Endothelial cell of umbilical vein (primary cell): ENCODE data around the gene CHCHD3.

Source experiments
- EZH2 ChIP-seq: IDR thresholded peaks from 2 replicates; pipeline ENCODE4 v1.6.1; 2012; ENCODE audit warnings: borderline replicate concordance, low read depth, mild to moderate bottlenecking, moderate library complexity, low read length, inconsistent platforms; ENCODE audit not compliant: severe bottlenecking
- FOS ChIP-seq: IDR thresholded peaks from 2 replicates; pipeline ENCODE4 v1.6.1; 2011; ENCODE audit warnings: mild to moderate bottlenecking, low read length, moderate library complexity, borderline replicate concordance; ENCODE audit not compliant: insufficient read depth
- GATA2 ChIP-seq: IDR thresholded peaks from 2 replicates; pipeline ENCODE4 v1.7.0; 2011; ENCODE audit warnings: low read depth, mild to moderate bottlenecking, moderate library complexity, mixed read lengths, low read length; ENCODE audit not compliant: insufficient read length, insufficient read depth
- JUN ChIP-seq: IDR thresholded peaks from 2 replicates; pipeline ENCODE4 v1.6.1; 2011; ENCODE audit warnings: borderline replicate concordance, low read depth; ENCODE audit not compliant: insufficient read length, insufficient read depth
- POLR2A ChIP-seq: IDR thresholded peaks from 2 replicates; pipeline ENCODE4 v1.6.1; 2012; ENCODE audit warnings: low read depth, mild to moderate bottlenecking, control low read depth, low read length
- POLR2AphosphoS5 ChIP-seq: IDR thresholded peaks from 2 replicates; pipeline ENCODE4 v1.6.1; 2012; ENCODE audit warnings: low read depth, mild to moderate bottlenecking, control low read depth, low read length, moderate library complexity; ENCODE audit not compliant: insufficient read depth
- TF ChIP-seq, protein P1 (sequence below): IDR thresholded peaks from 2 replicates; pipeline ENCODE4 v1.6.1; 2011; ENCODE audit not compliant: insufficient read depth, insufficient read length
- TF ChIP-seq, protein P2 (sequence below), 2 donors: IDR thresholded peaks; 1 replicate in 1 of 2; 2 replicates in 1 of 2; pipeline ENCODE4 v1.5.1; 2011; ENCODE audit warnings: low read length in 2 of 2, mild to moderate bottlenecking in 2 of 2, moderate library complexity in 2 of 2, control low read depth in 1 of 2, inconsistent platforms in 1 of 2, low read depth in 1 of 2; ENCODE audit not compliant: insufficient read depth in 1 of 2; ENCODE audit errors: extremely low read depth in 1 of 2

DNA sequence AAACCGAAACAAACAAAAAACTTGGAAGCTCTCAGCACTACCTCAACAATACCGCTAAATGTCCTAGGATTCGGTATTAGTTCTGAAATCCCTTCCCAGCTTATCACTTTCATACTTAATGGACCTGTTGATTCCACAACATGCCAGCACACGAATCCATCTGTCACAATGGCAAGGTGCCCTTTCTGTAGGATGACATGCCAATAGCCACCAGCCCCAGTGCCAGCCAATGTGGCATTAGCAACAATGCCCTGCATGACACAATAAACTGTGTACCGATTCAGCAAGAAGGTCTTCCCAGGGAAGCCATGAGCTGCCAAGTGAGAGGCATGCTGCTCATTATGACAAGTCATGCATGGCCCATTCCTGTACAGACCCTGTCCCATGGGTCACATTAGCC lies 35.6 kb upstream of the CHCHD3 start:
- TF ChIP-seq, protein P1, sequence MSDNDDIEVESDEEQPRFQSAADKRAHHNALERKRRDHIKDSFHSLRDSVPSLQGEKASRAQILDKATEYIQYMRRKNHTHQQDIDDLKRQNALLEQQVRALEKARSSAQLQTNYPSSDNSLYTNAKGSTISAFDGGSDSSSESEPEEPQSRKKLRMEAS, result no peak
- TF ChIP-seq POLR2A, result no peak
- no peak for TF ChIP-seq EZH2
- TF ChIP-seq, protein P2, sequence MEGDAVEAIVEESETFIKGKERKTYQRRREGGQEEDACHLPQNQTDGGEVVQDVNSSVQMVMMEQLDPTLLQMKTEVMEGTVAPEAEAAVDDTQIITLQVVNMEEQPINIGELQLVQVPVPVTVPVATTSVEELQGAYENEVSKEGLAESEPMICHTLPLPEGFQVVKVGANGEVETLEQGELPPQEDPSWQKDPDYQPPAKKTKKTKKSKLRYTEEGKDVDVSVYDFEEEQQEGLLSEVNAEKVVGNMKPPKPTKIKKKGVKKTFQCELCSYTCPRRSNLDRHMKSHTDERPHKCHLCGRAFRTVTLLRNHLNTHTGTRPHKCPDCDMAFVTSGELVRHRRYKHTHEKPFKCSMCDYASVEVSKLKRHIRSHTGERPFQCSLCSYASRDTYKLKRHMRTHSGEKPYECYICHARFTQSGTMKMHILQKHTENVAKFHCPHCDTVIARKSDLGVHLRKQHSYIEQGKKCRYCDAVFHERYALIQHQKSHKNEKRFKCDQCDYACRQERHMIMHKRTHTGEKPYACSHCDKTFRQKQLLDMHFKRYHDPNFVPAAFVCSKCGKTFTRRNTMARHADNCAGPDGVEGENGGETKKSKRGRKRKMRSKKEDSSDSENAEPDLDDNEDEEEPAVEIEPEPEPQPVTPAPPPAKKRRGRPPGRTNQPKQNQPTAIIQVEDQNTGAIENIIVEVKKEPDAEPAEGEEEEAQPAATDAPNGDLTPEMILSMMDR (IDR thresholded peaks at IDR 0.05; ENCODE audit: extremely low read depth in 1 of 2, insufficient read depth in 1 of 2, low read depth in 1 of 2, low read length in 2 of 2), result no peak
- TF ChIP-seq FOS, result no peak
- TF ChIP-seq GATA2, result no peak
- no peak for TF ChIP-seq JUN
- no peak for TF ChIP-seq POLR2AphosphoS5
